Transverse colon (tissue), 4 donors: Measurements from ENCODE around the gene LMO7.

Experiments
- CTCF ChIP-seq, 5 experiments: fragments of 200-600 bp in 3 of 5; fragments of 450-650 bp in 2 of 5; sonication (generic) in 3 of 5; IDR thresholded peaks; 1 replicate in 2 of 5; 2 replicates in 3 of 5; pipeline ENCODE4 v1.5.1; 2016 to 2017; ENCODE audit warnings: antibody characterized with exemption in 5 of 5, inconsistent platforms in 3 of 5, mild to moderate bottlenecking in 2 of 5, moderate library complexity in 1 of 5
- POLR2A ChIP-seq: fragments of 450-650 bp; IDR thresholded peaks from one replicate; pipeline ENCODE4 v1.6.1; 2016; ENCODE audit warnings: antibody characterized with exemption, mild to moderate bottlenecking, moderate library complexity
- POLR2AphosphoS5 ChIP-seq, 3 donors: sonication (generic); formaldehyde crosslinking; IDR thresholded peaks; one replicate each; pipeline ENCODE4 v1.6.1; 2016; ENCODE audit warnings: antibody characterized with exemption in 3 of 3

GRCh38 chr13:75607447-75607846, 28.7 kb upstream of the LMO7 start:
- TF ChIP-seq CTCF (IDR thresholded peaks at IDR 0.05) = no peak
- no peak for TF ChIP-seq POLR2A
- TF ChIP-seq POLR2AphosphoS5 (IDR thresholded peaks at IDR 0.05) = no peak
